DOHH2 (cell line): ENCODE data around the gene ANKZF1.

Experiments used
- H3F3A ChIP-seq: fragments of 200-600 bp; sonication (generic), shearing (Covaris generic); 2 replicates; pipeline ENCODE4 v1.6.0; 2016; ENCODE audit warnings: antibody characterized with exemption, mild to moderate bottlenecking; ENCODE audit not compliant: control insufficient read depth, insufficient read depth
- H3K27ac ChIP-seq: fragments of 200-600 bp; sonication (generic); 2 replicates; pipeline ENCODE4 v1.5.1; 2014; ENCODE audit warnings: low read depth, mild to moderate bottlenecking, low read length, moderate library complexity
- H3K27me3 ChIP-seq: fragments of 200-600 bp; sonication (generic); 2 replicates; pipeline ENCODE4 v1.6.1; 2014; ENCODE audit warnings: mild to moderate bottlenecking, low read length, mixed read lengths; ENCODE audit not compliant: control insufficient read depth
- H3K36me3 ChIP-seq: fragments of 200-600 bp; sonication (generic); 2 replicates; pipeline ENCODE4 v1.6.1; 2014; ENCODE audit warnings: mild to moderate bottlenecking, low read length, moderate library complexity, mixed read lengths; ENCODE audit not compliant: control insufficient read depth
- H3K4me1 ChIP-seq: fragments of 200-600 bp; sonication (generic); 2 replicates; pipeline ENCODE4 v1.6.1; 2014; ENCODE audit warnings: mild to moderate bottlenecking, low read length, mixed read lengths; ENCODE audit not compliant: control insufficient read depth
- H3K4me2 ChIP-seq: fragments of 200-600 bp; sonication (generic); 2 replicates; pipeline ENCODE4 v1.6.0; 2014; ENCODE audit warnings: mild to moderate bottlenecking, low read length, moderate library complexity
- H3K4me3 ChIP-seq: fragments of 200-600 bp; sonication (generic); 2 replicates; pipeline ENCODE4 v1.5.1; 2014; ENCODE audit warnings: mild to moderate bottlenecking, low read length, mixed read lengths
- H3K79me2 ChIP-seq: fragments of 200-600 bp; sonication (generic); 2 replicates; pipeline ENCODE4 v1.6.1; 2014; ENCODE audit warnings: mild to moderate bottlenecking, low read length, mixed read lengths; ENCODE audit not compliant: control insufficient read depth
- H3K9me2 ChIP-seq: fragments of 200-600 bp; sonication (generic); replicated peaks from 2 replicates; pipeline ENCODE4 v1.6.1; 2014; ENCODE audit warnings: mild to moderate bottlenecking, low read length, mixed read lengths; ENCODE audit not compliant: control insufficient read depth
- H3K9me3 ChIP-seq: fragments of 200-600 bp; sonication (generic); 2 replicates; pipeline ENCODE4 v1.6.1; 2014; ENCODE audit warnings: antibody characterized with exemption, low read length, mixed read lengths; ENCODE audit not compliant: control insufficient read depth, insufficient read depth
- H4K20me1 ChIP-seq: fragments of 200-600 bp; sonication (generic); 2 replicates; pipeline ENCODE4 v1.6.0; 2014; ENCODE audit warnings: low read depth, mild to moderate bottlenecking, antibody characterized with exemption, low read length, moderate library complexity; ENCODE audit not compliant: control insufficient read depth, insufficient read depth
- EZH2phosphoT487 ChIP-seq: fragments of 200-600 bp; sonication (generic); IDR thresholded peaks from 2 replicates; pipeline ENCODE4 v1.6.1; 2017; ENCODE audit warnings: borderline replicate concordance, mild to moderate bottlenecking, antibody characterized with exemption, low read length, moderate library complexity, mixed read lengths
- TF ChIP-seq, protein P1 (sequence below): fragments of 200-600 bp; sonication (generic); IDR thresholded peaks from one replicate; pipeline ENCODE4 v1.5.1; 2014; ENCODE audit warnings: antibody characterized with exemption, mild to moderate bottlenecking, low read depth, low read length; ENCODE audit not compliant: poor library complexity, severe bottlenecking

Gene ANKZF1

GRCh38 chr2:219273937-219274336 is 44.3 kb downstream of the ANKZF1 start:
- no peaks in the 10 kb centered on the region for H3K79me2 ChIP-seq
- no peaks in the 10 kb centered on the region for H4K20me1 ChIP-seq
- TF ChIP-seq, protein P1, sequence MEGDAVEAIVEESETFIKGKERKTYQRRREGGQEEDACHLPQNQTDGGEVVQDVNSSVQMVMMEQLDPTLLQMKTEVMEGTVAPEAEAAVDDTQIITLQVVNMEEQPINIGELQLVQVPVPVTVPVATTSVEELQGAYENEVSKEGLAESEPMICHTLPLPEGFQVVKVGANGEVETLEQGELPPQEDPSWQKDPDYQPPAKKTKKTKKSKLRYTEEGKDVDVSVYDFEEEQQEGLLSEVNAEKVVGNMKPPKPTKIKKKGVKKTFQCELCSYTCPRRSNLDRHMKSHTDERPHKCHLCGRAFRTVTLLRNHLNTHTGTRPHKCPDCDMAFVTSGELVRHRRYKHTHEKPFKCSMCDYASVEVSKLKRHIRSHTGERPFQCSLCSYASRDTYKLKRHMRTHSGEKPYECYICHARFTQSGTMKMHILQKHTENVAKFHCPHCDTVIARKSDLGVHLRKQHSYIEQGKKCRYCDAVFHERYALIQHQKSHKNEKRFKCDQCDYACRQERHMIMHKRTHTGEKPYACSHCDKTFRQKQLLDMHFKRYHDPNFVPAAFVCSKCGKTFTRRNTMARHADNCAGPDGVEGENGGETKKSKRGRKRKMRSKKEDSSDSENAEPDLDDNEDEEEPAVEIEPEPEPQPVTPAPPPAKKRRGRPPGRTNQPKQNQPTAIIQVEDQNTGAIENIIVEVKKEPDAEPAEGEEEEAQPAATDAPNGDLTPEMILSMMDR: no peak
- no peak for TF ChIP-seq EZH2phosphoT487
- no peaks in the 10 kb centered on the region for H3K9me2 ChIP-seq
- H3K4me2 ChIP-seq: no peak overlapping the region
- peaks cover 9% of the 10 kb centered on the region for H3F3A ChIP-seq
- peaks cover 21% of the 10 kb centered on the region for H3K4me1 ChIP-seq
- 0 out of 2 replicates have a peak, but pooled peaks cover 3% of the 10 kb centered on the region for H3K27me3 ChIP-seq
- H3K36me3 ChIP-seq: no peaks in the 10 kb centered on the region
- H3K4me3 ChIP-seq: no peak overlapping the region
- no peak overlapping the region for H3K27ac ChIP-seq
- H3K9me3 ChIP-seq: no peaks in the 10 kb centered on the region

- Histone ChIP-seq H4K20me1 (no peaks in the 10 kb centered on the region), H3K9me3 (no peaks in the 10 kb centered on the region), H3K36me3 (no peaks in the 10 kb centered on the region), H3K27ac (no peak overlapping the region), H3K4me3 (no peak overlapping the region), H3F3A (peaks cover 9% of the 10 kb centered on the region), H3K27me3 (0 out of 2 replicates have a peak, but pooled peaks cover 3% of the 10 kb centered on the region), H3K79me2 (no peaks in the 10 kb centered on the region), H3K4me1 (peaks cover 22% of the 10 kb centered on the region), H3K4me2 (no peak overlapping the region), H3K9me2 (no peaks in the 10 kb centered on the region)
- TF ChIP-seq, protein P1: no peak
Observed at GRCh38 chr2:219274361-219274921, 44.8 kb downstream of the ANKZF1 start.

- Histone ChIP-seq H3K4me3 (peak overlapping the region; percentile 76), H3K79me2 (0 out of 2 replicates have a peak, but pooled peaks cover 3% of the 10 kb centered on the region), H3K4me1 (peaks cover 35% of the 10 kb centered on the region), H3K36me3 (peaks cover 22% of the 10 kb centered on the region), H3K27ac (peak overlapping the region; percentile 89), H3K9me3 (no peaks in the 10 kb centered on the region), H4K20me1 (no peaks in the 10 kb centered on the region), H3K9me2 (no peaks in the 10 kb centered on the region), H3F3A (peaks cover 9% of the 10 kb centered on the region), H3K27me3 (no peaks in the 10 kb centered on the region), H3K4me2 (peak overlapping the region; percentile 96)
- TF ChIP-seq, protein P1: peak; percentile 95
- TF ChIP-seq EZH2phosphoT487: no peak
Observed at GRCh38 chr2:219277703-219278654, 48.4 kb downstream of the ANKZF1 start.
